Hepatocyte (in vitro differentiated cells): ENCODE measurements around the gene SMIM24. TPM values are rescaled to one million over a fixed set of nuclear protein-coding genes. Genes with fewer than 3 reads are reported as not detected.

Source experiments
- DNase-seq: peaks from one replicate; pipeline ENCODE4 v3.0.0-alpha.2; 2016; ENCODE audit warnings: low spot score
- H2AFZ ChIP-seq: fragments of 200-600 bp; sonication (generic); 2 replicates; pipeline ENCODE4 v1.6.0; 2016; ENCODE audit warnings: antibody characterized with exemption, mild to moderate bottlenecking
- H3K27ac ChIP-seq: fragments of 200-600 bp; sonication (generic); 2 replicates; pipeline ENCODE4 v1.5.1; 2016; ENCODE audit warnings: mild to moderate bottlenecking
- H3K27me3 ChIP-seq: fragments of 200-600 bp; sonication (generic); 2 replicates; pipeline ENCODE4 v1.6.1; 2016
- H3K36me3 ChIP-seq: fragments of 200-600 bp; sonication (generic); replicated peaks from 2 replicates; pipeline ENCODE4 v1.5.1; 2016; ENCODE audit warnings: low read depth; ENCODE audit not compliant: insufficient read depth
- H3K4me1 ChIP-seq: fragments of 200-600 bp; sonication (generic); 2 replicates; pipeline ENCODE4 v1.5.1; 2016; ENCODE audit warnings: mild to moderate bottlenecking, moderate library complexity; ENCODE audit not compliant: insufficient read depth
- H3K4me2 ChIP-seq: fragments of 200-600 bp; sonication (generic); 2 replicates; pipeline ENCODE4 v1.6.0; 2016
- H3K4me3 ChIP-seq: fragments of 200-600 bp; sonication (generic); 2 replicates; pipeline ENCODE4 v1.5.1; 2016; ENCODE audit warnings: mild to moderate bottlenecking
- H3K79me2 ChIP-seq: fragments of 200-600 bp; sonication (generic); 2 replicates; pipeline ENCODE4 v1.6.0; 2017; ENCODE audit warnings: mild to moderate bottlenecking
- H3K9me2 ChIP-seq: fragments of 200-600 bp; sonication (generic); replicated peaks from 2 replicates; pipeline ENCODE4 v1.6.0; 2017; ENCODE audit warnings: mild to moderate bottlenecking; ENCODE audit not compliant: insufficient read depth
- H3K9me3 ChIP-seq: fragments of 200-600 bp; sonication (generic); 2 replicates; pipeline ENCODE4 v1.5.1; 2016; ENCODE audit warnings: low read depth, mild to moderate bottlenecking
- H4K20me1 ChIP-seq: fragments of 200-600 bp; sonication (generic); 2 replicates; pipeline ENCODE4 v1.6.0; 2016; ENCODE audit warnings: mild to moderate bottlenecking; ENCODE audit not compliant: insufficient read depth, poor library complexity, severe bottlenecking
- CTCF ChIP-seq: fragments of 200-600 bp; sonication (generic); IDR thresholded peaks from 2 replicates; pipeline ENCODE4 v1.5.1; 2016; ENCODE audit warnings: antibody characterized with exemption, mild to moderate bottlenecking; ENCODE audit not compliant: poor library complexity
- EZH2 ChIP-seq: fragments of 200-600 bp; sonication (generic); IDR thresholded peaks from 2 replicates; pipeline ENCODE4 v1.6.1; 2016; ENCODE audit warnings: antibody characterized with exemption, mild to moderate bottlenecking, borderline replicate concordance
- EZH2phosphoT487 ChIP-seq: fragments of 200-600 bp; sonication (generic); IDR thresholded peaks from one replicate; pipeline ENCODE4 v1.6.1; 2018; ENCODE audit warnings: antibody characterized with exemption, mild to moderate bottlenecking, low read depth, moderate library complexity; ENCODE audit not compliant: unreplicated experiment, severe bottlenecking
- WGBS: methylation state at CpG from one replicate; pipeline ENCODE4 v1.1.6; 2016; ENCODE audit warnings: low lambda C conversion rate; ENCODE audit errors: missing lambda C conversion rate; 5-methylcytosine and 5-hydroxymethylcytosine counted together
- polyA plus RNA-seq: library from polyadenylated mRNA; unstranded; fragments of >200 nt; fragmentation: Nextera tagmentation; extraction: Ambion mirVana; gene quantifications from 2 replicates; pipeline ENCODE4 v1.2.1, GENCODE V29; 2016
- total RNA-seq: library from RNA; depleted of rRNA; stranded (reverse); fragments of >200 nt; gene quantifications from 2 replicates; pipeline ENCODE4 v1.2.3, GENCODE V29; 2014

The SMIM24 gene
- total and polyA plus RNA-seq, 2 experiments from 2014 or later = 81.2 to 151 TPM

- H3K9me3 ChIP-seq = no peaks in the 10 kb centered on the region
- no peak overlapping the region for H3K4me3 ChIP-seq
- H3K36me3 ChIP-seq = no peaks in the 10 kb centered on the region
- no peak for DNase-seq
- no peaks in the 10 kb centered on the region for H3K9me2 ChIP-seq
- no peaks in the 10 kb centered on the region for H4K20me1 ChIP-seq
- no peaks in the 10 kb centered on the region for H3K27me3 ChIP-seq
- 94% methylated on average over 16 of the region's 16 CpGs for WGBS
- TF ChIP-seq EZH2phosphoT487 (no peak), CTCF (no peak), EZH2 (no peak)
- peaks cover 10% of the 10 kb centered on the region for H3K79me2 ChIP-seq
- H3K4me2 ChIP-seq = no peak overlapping the region
- H2AFZ ChIP-seq = no peak overlapping the region
- no peak overlapping the region for H3K27ac ChIP-seq
- H3K4me1 ChIP-seq = no peaks in the 10 kb centered on the region
These were observed 12.6 kb upstream of the SMIM24 start for GRCh38 chr19:3492919-3493318.

GRCh38 chr19:3492131-3492839 lies 12.0 kb upstream of the SMIM24 start:
- 98% methylated on average over 35 of the region's 45 CpGs for WGBS
- no peaks in the 10 kb centered on the region for H3K4me1 ChIP-seq

GRCh38 chr19:3491396-3492119 lies 11.2 kb upstream of the SMIM24 start:
- Histone ChIP-seq H4K20me1 (no peaks in the 10 kb centered on the region), H2AFZ (no peak overlapping the region), H3K79me2 (no peaks in the 10 kb centered on the region), H3K9me2 (no peaks in the 10 kb centered on the region), H3K4me1 (no peaks in the 10 kb centered on the region), H3K27me3 (no peaks in the 10 kb centered on the region), H3K4me3 (no peak overlapping the region), H3K9me3 (no peaks in the 10 kb centered on the region), H3K4me2 (no peak overlapping the region), H3K27ac (no peak overlapping the region), H3K36me3 (no peaks in the 10 kb centered on the region)
- DNase-seq = no peak
- WGBS = 98% methylated on average over 46 of the region's 55 CpGs
- no peak for TF ChIP-seq EZH2
- no peak for TF ChIP-seq EZH2phosphoT487
- no peak for TF ChIP-seq CTCF

More at GRCh38 chr19:3492131-3492839, 12.0 kb upstream of the SMIM24 start:
- no peaks in the 10 kb centered on the region for H3K9me2 ChIP-seq
- H3K9me3 ChIP-seq = no peaks in the 10 kb centered on the region
- no peak overlapping the region for H3K4me2 ChIP-seq
- H3K27ac ChIP-seq = no peak overlapping the region
- H3K4me3 ChIP-seq = no peak overlapping the region
- TF ChIP-seq EZH2phosphoT487 (no peak), EZH2 (no peak), CTCF (no peak)
- no peak overlapping the region for H2AFZ ChIP-seq
- no peak for DNase-seq
- H3K27me3 ChIP-seq = no peaks in the 10 kb centered on the region
- no peaks in the 10 kb centered on the region for H3K36me3 ChIP-seq
- peaks cover 5% of the 10 kb centered on the region for H3K79me2 ChIP-seq
- no peaks in the 10 kb centered on the region for H4K20me1 ChIP-seq
